Activated CD4-positive, alpha-beta T cell treated with anti-CD3 and anti-CD28 coated beads, Interleukin-2, amount 10 ng/mL, durations not matched to agents 7 days and 5 days (primary cell): ENCODE measurements around the gene RNF224. TPM values are rescaled to one million over a fixed set of nuclear protein-coding genes. Genes with fewer than 3 reads are reported as not detected.

ENCODE experiments used
- CTCF ChIA-PET: fragments of 350-600 bp; sonication (Branson Sonifier 250); formaldehyde crosslinking; loops from one replicate; lab custom pipeline; 2021; ENCODE audit warnings: antibody characterized with exemption; lab: Charles Lee
- POLR2A ChIA-PET: fragments of 350-600 bp; sonication (Branson Sonifier 250); formaldehyde crosslinking; loops from one replicate; lab custom pipeline; 2021; ENCODE audit warnings: antibody characterized with exemption; lab: Charles Lee
- DNase-seq: peaks from one replicate; pipeline ENCODE4 v3.0.0-alpha.2; 2020
- H3K27ac Mint-ChIP-seq: one replicate; pipeline ENCODE4 v1.8.0; 2021; ENCODE audit warnings: mild to moderate bottlenecking, moderate library complexity, mixed read lengths
- H3K27me3 Mint-ChIP-seq: one replicate; pipeline ENCODE4 v1.8.0; 2021; ENCODE audit warnings: mixed read lengths
- H3K36me3 Mint-ChIP-seq: one replicate; pipeline ENCODE4 v1.8.0; 2021; ENCODE audit warnings: low read depth, mixed read lengths
- H3K4me1 Mint-ChIP-seq: one replicate; pipeline ENCODE4 v1.8.0; 2021; ENCODE audit warnings: mixed read lengths
- H3K4me3 Mint-ChIP-seq: one replicate; pipeline ENCODE4 v1.8.0; 2021; ENCODE audit warnings: mild to moderate bottlenecking, moderate library complexity, mixed read lengths
- H3K9me3 Mint-ChIP-seq: one replicate; pipeline ENCODE4 v1.8.0; 2021; ENCODE audit warnings: mixed read lengths
- total RNA-seq, 2 experiments: library from RNA; stranded (reverse); gene quantifications; one replicate each; pipeline ENCODE4 v1.2.3, GENCODE V29; 2021

The RNF224 gene
- total RNA-seq, 2 experiments from 2014 or later: 0.10 TPM; not detected in 1

GRCh38 chr9:137227853-137228505 lies 677 bp downstream of the RNF224 start:
- no peaks in the 10 kb centered on the region for H3K36me3 Mint-ChIP-seq
- ChIA-PET CTCF (interaction anchor here (0.7 to 6.0 kb wide), 12 partner anchors 10 to 209 kb away, joined by 3 to 65 read pairs (median 4); partner anchors contain the start of gene TUBB4B), POLR2A (no interaction called here)
- H3K9me3 Mint-ChIP-seq: no peaks in the 10 kb centered on the region
- H3K4me1 Mint-ChIP-seq: peaks cover 16% of the 10 kb centered on the region
- no peak overlapping the region for H3K4me3 Mint-ChIP-seq
- H3K27ac Mint-ChIP-seq: no peak overlapping the region
- no peak for DNase-seq
- peaks cover 2% of the 10 kb centered on the region for H3K27me3 Mint-ChIP-seq

GRCh38 chr9:137228506-137228967 lies 1.2 kb downstream of the RNF224 start:
- Mint-ChIP-seq H3K27ac (no peak overlapping the region), H3K9me3 (no peaks in the 10 kb centered on the region), H3K27me3 (peaks cover 2% of the 10 kb centered on the region), H3K36me3 (no peaks in the 10 kb centered on the region), H3K4me3 (no peak overlapping the region), H3K4me1 (peaks cover 14% of the 10 kb centered on the region)
- DNase-seq: no peak
- ChIA-PET POLR2A (no interaction called here), CTCF (interaction anchor here (1.0 to 2.4 kb wide), 3 partner anchors 113 to 158 kb away, joined by 3 to 7 read pairs (median 6); no protein-coding TSS in a partner anchor)

GRCh38 chr9:137228968-137229896 lies 1.9 kb downstream of the RNF224 start:
- CTCF ChIA-PET: interaction anchor here (1.0 to 1.6 kb wide), 4 partner anchors 38 to 183 kb away, joined by 3 read pairs; partner anchors contain the start of genes MAN1B1 and NPDC1
- POLR2A ChIA-PET: no interaction called here
- Mint-ChIP-seq H3K4me3 (no peak overlapping the region), H3K27ac (no peak overlapping the region), H3K36me3 (no peaks in the 10 kb centered on the region), H3K4me1 (peaks cover 11% of the 10 kb centered on the region), H3K27me3 (peaks cover 2% of the 10 kb centered on the region), H3K9me3 (no peaks in the 10 kb centered on the region)
- no peak for DNase-seq

DNA sequence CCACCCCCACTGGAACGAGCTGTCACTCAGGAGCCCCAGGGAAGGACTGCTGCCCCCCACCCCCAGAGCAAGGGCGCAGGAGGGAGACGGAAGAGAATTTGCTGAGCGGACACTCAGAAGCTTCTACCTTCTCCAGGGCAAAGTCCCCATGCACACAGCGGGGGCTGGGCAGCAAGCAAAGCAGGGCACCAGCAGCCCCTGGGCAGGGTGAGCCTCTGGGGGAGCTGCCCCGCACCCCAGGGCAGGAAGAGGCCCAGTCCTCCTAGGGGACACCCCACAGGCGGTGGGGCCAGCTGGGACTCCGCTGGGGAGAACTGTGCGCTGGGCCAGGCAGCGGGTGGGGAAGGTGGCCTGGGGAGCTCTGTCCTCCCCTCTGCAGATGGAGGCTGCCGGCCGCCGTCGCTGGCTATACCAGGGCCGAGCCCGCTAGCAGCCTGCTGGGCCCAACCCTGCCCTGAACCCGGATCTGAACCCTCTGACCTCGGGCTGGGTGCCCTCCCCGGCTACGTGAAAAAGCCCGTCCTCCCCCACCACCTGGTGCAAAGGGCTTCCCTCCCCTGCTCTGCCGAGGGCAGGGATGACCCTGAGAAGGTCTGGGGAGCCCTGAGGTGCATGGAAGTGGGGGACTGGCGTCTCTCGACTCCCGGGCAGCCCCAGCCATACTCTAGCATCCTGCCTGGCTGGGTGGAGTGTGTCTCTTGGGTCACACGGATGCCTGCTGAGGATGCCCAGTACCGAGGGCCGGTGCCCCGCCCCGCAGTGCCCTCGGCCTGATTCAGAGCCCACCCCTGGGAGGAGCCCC lies 2.8 kb downstream of the RNF224 start:
- H3K27me3 Mint-ChIP-seq: peaks cover 2% of the 10 kb centered on the region
- H3K27ac Mint-ChIP-seq: no peak overlapping the region
- no peaks in the 10 kb centered on the region for H3K9me3 Mint-ChIP-seq
- peaks cover 7% of the 10 kb centered on the region for H3K4me1 Mint-ChIP-seq
- DNase-seq: no peak
- ChIA-PET CTCF (interaction anchor here (0.6 to 1.6 kb wide), 5 partner anchors 38 to 184 kb away, joined by 3 read pairs; partner anchors contain the start of genes MAN1B1 and NPDC1), POLR2A (no interaction called here)
- no peak overlapping the region for H3K4me3 Mint-ChIP-seq
- H3K36me3 Mint-ChIP-seq: no peaks in the 10 kb centered on the region

DNA sequence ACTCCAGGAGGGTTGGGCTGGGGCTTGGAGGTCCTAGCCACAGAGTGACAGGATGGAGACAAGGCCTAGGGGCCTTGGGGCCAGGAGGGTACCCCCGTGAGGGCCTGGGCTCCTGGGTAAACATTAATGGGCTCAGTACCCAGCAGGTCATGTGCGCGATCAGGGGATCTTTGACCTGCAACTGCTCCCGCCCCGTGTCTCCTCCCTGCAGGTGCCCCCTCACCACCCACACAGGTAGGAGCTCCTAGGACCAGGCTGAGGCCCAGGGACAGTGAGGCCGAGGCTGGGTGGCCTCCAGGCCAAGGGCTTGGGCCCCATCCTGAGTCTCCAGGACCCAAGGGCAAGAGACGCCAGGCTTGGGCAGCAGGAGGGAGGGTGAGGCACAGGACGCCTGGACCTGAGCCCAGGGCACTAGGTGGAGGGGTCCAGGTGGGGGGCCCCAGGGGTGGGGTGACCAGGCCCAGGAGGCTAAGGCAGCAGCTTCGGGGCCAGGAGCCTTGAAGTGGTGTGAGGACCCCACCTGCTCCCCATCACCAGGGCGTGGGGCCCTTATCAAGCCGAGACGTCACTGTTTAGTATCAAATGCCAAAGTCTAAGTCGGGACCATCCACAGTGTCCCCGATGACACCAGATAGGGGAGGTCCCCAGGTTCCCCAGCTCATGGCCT lies 3.5 kb downstream of the RNF224 start, which contains the start of gene SLC34A3:
Gene SLC34A3 (plus strand): TSS at position 197 of the 667 bp plus-strand sequence. CDS start 802 bp downstream, outside the sequence.
- Mint-ChIP-seq H3K9me3 (no peaks in the 10 kb centered on the region), H3K4me1 (peaks cover 3% of the 10 kb centered on the region), H3K36me3 (no peaks in the 10 kb centered on the region), H3K4me3 (no peak within 1 kb of the TSS), H3K27ac (no peak within 1 kb of the TSS), H3K27me3 (peaks cover 2% of the 10 kb centered on the region)
- ChIA-PET POLR2A (no interaction called here), CTCF (interaction anchor here (0.6 to 1.3 kb wide), 3 partner anchors 144 to 184 kb away, joined by 3 read pairs; partner anchors contain the start of genes MAN1B1 and NPDC1)
- DNase-seq: no peak

- peaks cover 2% of the 10 kb centered on the region for H3K27me3 Mint-ChIP-seq
- H3K27ac Mint-ChIP-seq: no peak overlapping the region
- no peak overlapping the region for H3K4me3 Mint-ChIP-seq
- peaks cover 3% of the 10 kb centered on the region for H3K4me1 Mint-ChIP-seq
- H3K9me3 Mint-ChIP-seq: no peaks in the 10 kb centered on the region
- POLR2A ChIA-PET: no interaction called here
- DNase-seq: no peak
- no peaks in the 10 kb centered on the region for H3K36me3 Mint-ChIP-seq
- CTCF ChIA-PET: interaction anchor here (1.0 kb wide), 1 partner anchor 108 kb away, joined by 3 read pairs; no protein-coding TSS in a partner anchor
Observed at GRCh38 chr9:137231372-137232039, 4.2 kb downstream of the RNF224 start.

GRCh38 chr9:137232101-137232500 lies 4.8 kb downstream of the RNF224 start:
- ChIA-PET POLR2A (no interaction called here), CTCF (interaction anchor here (1.0 kb wide), 1 partner anchor 109 kb away, joined by 3 read pairs; no protein-coding TSS in a partner anchor)
- no peak overlapping the region for H3K27ac Mint-ChIP-seq
- no peaks in the 10 kb centered on the region for H3K36me3 Mint-ChIP-seq
- H3K27me3 Mint-ChIP-seq: peaks cover 2% of the 10 kb centered on the region
- no peak overlapping the region for H3K4me3 Mint-ChIP-seq
- no peak for DNase-seq
- peaks cover 3% of the 10 kb centered on the region for H3K4me1 Mint-ChIP-seq
- H3K9me3 Mint-ChIP-seq: no peaks in the 10 kb centered on the region

GRCh38 chr9:137232510-137232909 lies 5.2 kb downstream of the RNF224 start:
- no peak for DNase-seq
- Mint-ChIP-seq H3K27me3 (peaks cover 2% of the 10 kb centered on the region), H3K27ac (no peak overlapping the region), H3K4me3 (no peak overlapping the region), H3K9me3 (no peaks in the 10 kb centered on the region), H3K36me3 (no peaks in the 10 kb centered on the region), H3K4me1 (peaks cover 2% of the 10 kb centered on the region)
- CTCF ChIA-PET: interaction anchor here (1.0 kb wide), 1 partner anchor 109 kb away, joined by 3 read pairs; no protein-coding TSS in a partner anchor
- POLR2A ChIA-PET: no interaction called here

DNA sequence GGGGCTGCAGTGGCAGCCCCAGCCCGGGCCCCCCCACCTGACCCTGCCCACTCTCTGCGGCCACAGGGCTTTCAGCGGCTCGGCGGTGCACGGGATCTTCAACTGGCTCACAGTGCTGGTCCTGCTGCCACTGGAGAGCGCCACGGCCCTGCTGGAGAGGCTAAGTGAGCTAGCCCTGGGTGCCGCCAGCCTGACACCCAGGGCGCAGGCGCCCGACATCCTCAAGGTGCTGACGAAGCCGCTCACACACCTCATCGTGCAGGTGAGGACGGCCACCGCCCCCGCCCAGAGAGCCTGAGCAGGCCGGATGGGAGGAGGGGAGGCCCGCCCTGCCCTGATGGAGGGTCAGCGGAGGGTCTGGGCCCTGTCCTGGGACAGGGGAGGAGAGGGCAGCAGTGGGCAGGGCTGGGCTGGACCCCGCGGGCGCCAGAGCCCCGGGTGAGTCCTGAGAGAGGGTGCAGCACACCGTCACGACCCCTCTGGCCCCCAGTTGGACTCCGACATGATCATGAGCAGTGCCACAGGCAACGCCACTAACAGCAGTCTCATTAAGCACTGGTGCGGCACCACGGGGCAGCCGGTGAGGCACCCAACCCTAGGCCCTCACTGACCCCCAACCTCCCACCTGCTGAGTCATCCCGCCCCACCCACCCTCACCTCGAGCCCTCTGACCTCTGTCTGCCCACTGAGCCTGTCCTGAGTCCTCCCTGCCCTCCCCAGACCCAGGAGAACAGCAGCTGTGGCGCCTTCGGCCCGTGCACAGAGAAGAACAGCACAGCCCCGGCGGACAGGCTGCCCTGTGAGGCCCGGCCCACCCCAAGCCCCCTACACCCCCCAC lies 6.1 kb downstream of the RNF224 start:
- CTCF ChIA-PET: no interaction called here
- H3K9me3 Mint-ChIP-seq: no peaks in the 10 kb centered on the region

DNA sequence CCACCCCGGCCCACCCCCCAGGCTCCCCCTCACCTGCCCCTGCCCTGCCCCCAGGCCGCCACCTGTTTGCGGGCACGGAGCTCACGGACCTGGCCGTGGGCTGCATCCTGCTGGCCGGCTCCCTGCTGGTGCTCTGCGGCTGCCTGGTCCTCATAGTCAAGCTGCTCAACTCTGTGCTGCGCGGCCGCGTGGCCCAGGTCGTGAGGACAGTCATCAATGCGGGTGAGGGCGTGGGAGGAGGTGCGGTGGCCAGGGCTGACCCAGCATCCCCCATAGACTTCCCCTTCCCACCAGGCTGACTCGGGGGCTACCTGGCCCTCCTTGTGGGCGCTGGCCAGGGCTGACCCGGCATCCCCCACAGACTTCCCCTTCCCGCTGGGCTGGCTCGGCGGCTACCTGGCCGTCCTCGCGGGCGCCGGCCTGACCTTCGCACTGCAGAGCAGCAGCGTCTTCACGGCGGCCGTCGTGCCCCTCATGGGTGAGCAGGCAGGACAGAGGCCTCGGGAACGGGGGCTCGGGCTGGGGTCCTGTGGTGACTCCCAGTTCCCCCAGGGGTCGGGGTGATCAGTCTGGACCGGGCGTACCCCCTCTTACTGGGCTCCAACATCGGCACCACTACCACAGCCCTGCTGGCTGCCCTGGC lies 6.9 kb downstream of the RNF224 start:
- Mint-ChIP-seq H3K27me3 (no peaks in the 10 kb centered on the region), H3K4me3 (no peak overlapping the region), H3K36me3 (no peaks in the 10 kb centered on the region), H3K27ac (no peak overlapping the region), H3K9me3 (no peaks in the 10 kb centered on the region), H3K4me1 (peaks cover 9% of the 10 kb centered on the region)
- POLR2A ChIA-PET: no interaction called here
- CTCF ChIA-PET: no interaction called here
- DNase-seq: no peak

More for the DNA sequence above, 6.1 kb downstream of the RNF224 start:
- H3K36me3 Mint-ChIP-seq: no peaks in the 10 kb centered on the region
- no peak overlapping the region for H3K27ac Mint-ChIP-seq
- DNase-seq: no peak
- H3K27me3 Mint-ChIP-seq: no peaks in the 10 kb centered on the region
- peaks cover 2% of the 10 kb centered on the region for H3K4me1 Mint-ChIP-seq
- POLR2A ChIA-PET: no interaction called here
- no peak overlapping the region for H3K4me3 Mint-ChIP-seq
